Neural cell (in vitro differentiated cells): ENCODE measurements around the gene PROCA1. TPM values are rescaled to one million over a fixed set of nuclear protein-coding genes. Genes with fewer than 3 reads are reported as not detected.

Experiments
- H2AFZ ChIP-seq: fragments of 200-600, 300-800 bp; sonication (generic), shearing (Covaris generic); 2 replicates; pipeline ENCODE4 v1.6.0; 2014; ENCODE audit warnings: low read depth, mild to moderate bottlenecking, antibody characterized with exemption, low read length, moderate library complexity
- H3F3A ChIP-seq: fragments of 200-600 bp; shearing (Covaris generic); 2 replicates; pipeline ENCODE4 v1.6.1; 2016; ENCODE audit warnings: mild to moderate bottlenecking, moderate library complexity, mixed read lengths, antibody characterized with exemption, low read length; ENCODE audit not compliant: insufficient read depth, poor library complexity, severe bottlenecking
- H3K27ac ChIP-seq: fragments of 200-600, 300-800 bp; sonication (generic), shearing (Covaris generic); 2 replicates; pipeline ENCODE4 v1.5.1; 2014; ENCODE audit warnings: mild to moderate bottlenecking, low read length, moderate library complexity
- H3K27me3 ChIP-seq: fragments of 300-800, 200-600 bp; sonication (generic), shearing (Covaris generic); 2 replicates; pipeline ENCODE4 v1.6.0; 2014; ENCODE audit warnings: mild to moderate bottlenecking, low read depth, low read length, moderate library complexity; ENCODE audit not compliant: insufficient read depth
- H3K36me3 ChIP-seq: fragments of 300-800, 200-600 bp; sonication (generic), shearing (Covaris generic); 2 replicates; pipeline ENCODE4 v1.5.1; 2014; ENCODE audit warnings: mild to moderate bottlenecking, antibody characterized with exemption, low read length, moderate library complexity; ENCODE audit not compliant: insufficient read depth
- H3K4me2 ChIP-seq: fragments of 300-800, 200-600 bp; sonication (generic), shearing (Covaris generic); 2 replicates; pipeline ENCODE4 v1.6.0; 2014; ENCODE audit warnings: mild to moderate bottlenecking, low read length
- H3K4me3 ChIP-seq: fragments of 300-800, 200-600 bp; sonication (generic), shearing (Covaris generic); 2 replicates; pipeline ENCODE4 v1.5.1; 2014; ENCODE audit warnings: mild to moderate bottlenecking, low read length, moderate library complexity
- H3K79me2 ChIP-seq: fragments of 200-600 bp; shearing (Covaris generic); replicated peaks from 2 replicates; pipeline ENCODE4 v1.6.0; 2014; ENCODE audit warnings: mild to moderate bottlenecking, low read length, moderate library complexity; ENCODE audit not compliant: insufficient read depth
- H3K9ac ChIP-seq: fragments of 300-800, 200-600 bp; sonication (generic), shearing (Covaris generic); 2 replicates; pipeline ENCODE4 v1.6.1; 2016; ENCODE audit warnings: mild to moderate bottlenecking, low read length, mixed read lengths
- H3K9me2 ChIP-seq: fragments of 200-600 bp; shearing (Covaris generic); 2 replicates; pipeline ENCODE4 v1.6.1; 2016; ENCODE audit warnings: mild to moderate bottlenecking, low read length, mixed read lengths; ENCODE audit not compliant: insufficient read depth
- H3K9me3 ChIP-seq: fragments of 200-600, 300-800 bp; sonication (generic), shearing (Covaris generic); 2 replicates; pipeline ENCODE4 v1.6.1; 2016; ENCODE audit warnings: mild to moderate bottlenecking, mixed run types, low read length, moderate library complexity, mixed read lengths
- H4K20me1 ChIP-seq: fragments of 200-600 bp; shearing (Covaris generic); 2 replicates; pipeline ENCODE4 v1.6.1; 2016; ENCODE audit warnings: mild to moderate bottlenecking, mixed run types; ENCODE audit not compliant: insufficient read depth
- CTCF ChIP-seq: fragments of 450-650 bp; IDR thresholded peaks from 2 replicates; pipeline ENCODE4 v1.5.1; 2014; ENCODE audit warnings: antibody characterized with exemption, mild to moderate bottlenecking, moderate library complexity; ENCODE audit not compliant: poor library complexity, severe bottlenecking
- EP300 ChIP-seq: fragments of 450-650 bp; conservative IDR thresholded peaks from 2 replicates; pipeline ENCODE4 v1.6.1; 2014; ENCODE audit warnings: antibody characterized with exemption, mild to moderate bottlenecking, moderate library complexity; ENCODE audit not compliant: poor library complexity, severe bottlenecking
- EZH2 ChIP-seq: fragments of 200-600, 300-800 bp; shearing (Covaris generic), sonication (generic); IDR thresholded peaks from 2 replicates; pipeline ENCODE4 v1.6.1; 2014; ENCODE audit warnings: antibody characterized with exemption, low read length, borderline replicate concordance, mild to moderate bottlenecking; ENCODE audit not compliant: insufficient read depth, poor library complexity, severe bottlenecking
- MXI1 ChIP-seq: fragments of 450-650 bp; conservative IDR thresholded peaks from 2 replicates; pipeline ENCODE4 v1.6.1; 2014; ENCODE audit warnings: antibody characterized with exemption, mild to moderate bottlenecking; ENCODE audit not compliant: poor library complexity, severe bottlenecking
- POLR2AphosphoS5 ChIP-seq: IDR thresholded peaks from 2 replicates; pipeline ENCODE4 v1.6.1; 2012
- RAD21 ChIP-seq: fragments of 450-650 bp; conservative IDR thresholded peaks from 2 replicates; pipeline ENCODE4 v1.6.1; 2014; ENCODE audit warnings: antibody characterized with exemption, mild to moderate bottlenecking, moderate library complexity
- REST ChIP-seq: IDR thresholded peaks from 2 replicates; pipeline ENCODE4 v1.6.1; 2012; ENCODE audit warnings: borderline replicate concordance
- SMC3 ChIP-seq: fragments of 450-650 bp; conservative IDR thresholded peaks from 2 replicates; pipeline ENCODE4 v1.6.1; 2014; ENCODE audit warnings: antibody characterized with exemption, mild to moderate bottlenecking, moderate library complexity; ENCODE audit not compliant: poor library complexity
- TAF1 ChIP-seq: IDR thresholded peaks from 2 replicates; pipeline ENCODE4 v1.6.1; 2012; ENCODE audit warnings: low read depth
- polyA plus RNA-seq: library from polyadenylated mRNA; depleted of rRNA; stranded (reverse); fragments of >200 nt; gene quantifications from 2 replicates; pipeline ENCODE4 v1.2.3, GENCODE V29; 2014

Gene PROCA1
- polyA plus RNA-seq, 1 donor from 2014 or later, result 20.7 TPM

DNA sequence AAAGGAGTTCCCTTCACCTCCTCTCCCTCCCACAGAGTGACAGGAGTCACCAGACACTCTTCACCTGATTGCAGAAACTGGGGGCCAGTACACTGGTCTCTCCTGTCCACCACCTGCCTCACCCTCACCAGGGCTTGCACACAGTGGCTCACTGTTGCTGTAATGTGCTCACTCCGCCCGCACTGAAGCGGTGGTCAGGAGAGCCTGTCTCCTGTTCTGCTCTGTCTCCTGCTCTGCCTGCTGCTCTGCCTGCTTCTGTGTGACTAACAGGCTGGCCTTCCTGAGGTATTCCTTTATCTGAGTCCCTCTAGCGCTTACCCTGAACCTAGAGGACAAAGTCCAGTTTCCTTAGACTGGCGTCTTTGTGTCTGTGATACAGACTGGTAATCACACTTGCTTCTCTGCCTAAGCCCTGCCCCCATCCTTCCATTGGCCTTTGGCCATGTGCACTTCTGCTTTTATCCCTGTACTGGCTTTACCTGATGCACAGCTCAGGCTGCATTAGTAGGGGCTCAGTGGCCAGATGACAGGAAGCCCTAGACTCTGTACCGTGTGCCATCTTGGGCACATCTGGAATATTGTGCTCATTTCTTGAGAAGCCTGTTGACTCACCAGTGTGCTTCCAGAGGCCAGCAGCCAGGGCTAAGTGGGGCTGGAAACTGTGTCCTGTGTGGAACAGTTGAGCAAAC, 13.3 kb downstream of the PROCA1 start:
- Histone ChIP-seq H3K9me3 (no peaks in the 10 kb centered on the region), H3K27ac (no peak overlapping the region), H3K4me2 (no peak overlapping the region), H3F3A (no peaks in the 10 kb centered on the region), H3K9me2 (no peaks in the 10 kb centered on the region), H3K36me3 (peaks cover 5% of the 10 kb centered on the region), H3K9ac (no peak overlapping the region), H4K20me1 (no peaks in the 10 kb centered on the region), H3K27me3 (no peaks in the 10 kb centered on the region), H3K4me3 (no peak overlapping the region), H2AFZ (no peak overlapping the region), H3K79me2 (no peaks in the 10 kb centered on the region)
- TF ChIP-seq CTCF (no peak), POLR2AphosphoS5 (no peak), EZH2 (no peak), SMC3 (no peak), EP300 (no peak), RAD21 (no peak), REST (no peak)

- Histone ChIP-seq H3K79me2 (no peaks in the 10 kb centered on the region), H3F3A (no peaks in the 10 kb centered on the region), H3K36me3 (peaks cover 11% of the 10 kb centered on the region), H3K4me2 (no peak overlapping the region), H2AFZ (no peak overlapping the region), H3K27ac (no peak overlapping the region), H3K4me3 (no peak overlapping the region), H3K9ac (no peak overlapping the region), H3K9me3 (no peaks in the 10 kb centered on the region), H4K20me1 (no peaks in the 10 kb centered on the region), H3K9me2 (no peaks in the 10 kb centered on the region), H3K27me3 (no peaks in the 10 kb centered on the region)
- TF ChIP-seq EP300 (no peak), RAD21 (no peak), SMC3 (no peak), MXI1 (no peak), REST (no peak), POLR2AphosphoS5 (no peak), CTCF (no peak), EZH2 (no peak), TAF1 (no peak)
Observed at GRCh38 chr17:28693869-28694268, 17.8 kb downstream of the PROCA1 start.
